ENCODE results near the gene BSN. TPM values are rescaled to one million over a fixed set of nuclear protein-coding genes. Genes with fewer than 3 reads are reported as not detected.

Gene BSN
- polyA plus RNA-seq, 1 donor (not counting 4 experiments of a cell fraction or from before 2014, with no cell fraction given), result under 0.01 TPM

DNA sequence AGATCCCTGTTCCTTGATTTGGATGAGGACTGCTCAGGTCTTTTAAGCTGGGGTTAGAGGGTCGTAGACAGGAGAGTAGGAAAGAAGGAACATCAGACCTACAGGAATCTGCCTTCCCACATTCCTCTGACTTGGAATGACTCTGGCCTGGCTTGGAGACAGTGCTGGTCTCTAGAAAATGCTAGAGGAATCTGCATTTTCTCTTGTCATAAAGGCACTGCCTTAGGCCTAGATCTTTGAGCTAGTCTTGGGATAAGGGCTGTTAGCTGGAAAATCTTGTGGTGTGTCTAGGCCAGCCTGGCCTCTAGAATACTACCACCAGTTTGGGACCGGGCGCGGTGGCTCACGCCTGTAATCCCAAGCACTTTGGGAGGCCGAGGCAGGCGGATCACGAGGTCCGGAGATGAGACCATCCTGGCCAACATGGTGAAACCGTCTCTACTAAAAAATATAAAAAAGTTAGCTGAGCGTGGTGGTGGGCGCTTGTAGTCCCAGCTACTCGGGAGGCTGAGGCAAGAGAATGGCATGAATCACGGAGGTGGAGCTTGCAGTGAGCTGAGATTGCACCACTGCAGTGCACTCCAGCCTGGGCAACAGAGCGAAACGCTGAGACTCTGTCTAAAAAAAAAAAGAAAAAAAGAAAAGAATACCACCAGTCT is 17.3 kb upstream of the BSN start:
- H3K27ac ChIP-seq (ENCODE audit: control insufficient read depth, insufficient read depth, low read length), result no peak overlapping the region
- H3K9me3 ChIP-seq (ENCODE audit: control insufficient read depth, low read depth, low read length), result no peaks in the 10 kb centered on the region
- no peak overlapping the region for H2AFZ ChIP-seq (ENCODE audit: control insufficient read depth, low read length)
- TF ChIP-seq, protein P1, sequence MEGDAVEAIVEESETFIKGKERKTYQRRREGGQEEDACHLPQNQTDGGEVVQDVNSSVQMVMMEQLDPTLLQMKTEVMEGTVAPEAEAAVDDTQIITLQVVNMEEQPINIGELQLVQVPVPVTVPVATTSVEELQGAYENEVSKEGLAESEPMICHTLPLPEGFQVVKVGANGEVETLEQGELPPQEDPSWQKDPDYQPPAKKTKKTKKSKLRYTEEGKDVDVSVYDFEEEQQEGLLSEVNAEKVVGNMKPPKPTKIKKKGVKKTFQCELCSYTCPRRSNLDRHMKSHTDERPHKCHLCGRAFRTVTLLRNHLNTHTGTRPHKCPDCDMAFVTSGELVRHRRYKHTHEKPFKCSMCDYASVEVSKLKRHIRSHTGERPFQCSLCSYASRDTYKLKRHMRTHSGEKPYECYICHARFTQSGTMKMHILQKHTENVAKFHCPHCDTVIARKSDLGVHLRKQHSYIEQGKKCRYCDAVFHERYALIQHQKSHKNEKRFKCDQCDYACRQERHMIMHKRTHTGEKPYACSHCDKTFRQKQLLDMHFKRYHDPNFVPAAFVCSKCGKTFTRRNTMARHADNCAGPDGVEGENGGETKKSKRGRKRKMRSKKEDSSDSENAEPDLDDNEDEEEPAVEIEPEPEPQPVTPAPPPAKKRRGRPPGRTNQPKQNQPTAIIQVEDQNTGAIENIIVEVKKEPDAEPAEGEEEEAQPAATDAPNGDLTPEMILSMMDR (optimal IDR thresholded peaks at IDR 0.05 in 1 of 3, IDR thresholded peaks at IDR 0.05 in 1 of 3, conservative IDR thresholded peaks at IDR 0.05 in 1 of 3; ENCODE audit: extremely low read depth in 1 of 3, insufficient read depth in 2 of 3, low read length in 3 of 3), result no peak
- TF ChIP-seq EZH2 (IDR thresholded peaks at IDR 0.05; ENCODE audit: low read length), result no peak
- no peaks in the 10 kb centered on the region for H3K4me1 ChIP-seq (ENCODE audit: control insufficient read depth, extremely low read depth, insufficient read depth, low read length)
- no peaks in the 10 kb centered on the region for H3K79me2 ChIP-seq (ENCODE audit: control insufficient read depth, insufficient read depth, low read length)
- H3K4me2 ChIP-seq (ENCODE audit: control insufficient read depth, extremely low read depth, insufficient read depth, low read depth, low read length), result no peak overlapping the region
- no peak for FAIRE-seq
- no peaks in the 10 kb centered on the region for H3K27me3 ChIP-seq (ENCODE audit: control insufficient read depth, extremely low read depth, insufficient read depth, low read length)
- H3K4me3 ChIP-seq (ENCODE audit: control insufficient read depth in 2 of 3, extremely low read depth in 1 of 3, insufficient read depth in 2 of 3, low read depth in 1 of 3, low read length in 3 of 3), result no peak overlapping the region
- DNase-seq (ENCODE audit: low read depth, low spot score), result no peak
- H3K9me1 ChIP-seq (ENCODE audit: control insufficient read depth, extremely low read depth, insufficient read depth, low read length), result no peaks in the 10 kb centered on the region
- peaks cover 8 to 9% of the 10 kb centered on the region in 2 experiments for H3K36me3 ChIP-seq (ENCODE audit: control insufficient read depth in 2 of 2, extremely low read depth in 1 of 2, insufficient read depth in 2 of 2, low read length in 2 of 2)
- H3K9ac ChIP-seq (ENCODE audit: control insufficient read depth, extremely low read depth, insufficient read depth, low read length), result no peak overlapping the region
- no peaks in the 10 kb centered on the region for H4K20me1 ChIP-seq (ENCODE audit: control insufficient read depth, extremely low read depth, insufficient read depth, low read length)
- dilution Hi-C loops (cut with MboI; ENCODE audit: extremely low pct_ligation_motif_present, low sequenced_read_pairs), result no loop called here

DNA sequence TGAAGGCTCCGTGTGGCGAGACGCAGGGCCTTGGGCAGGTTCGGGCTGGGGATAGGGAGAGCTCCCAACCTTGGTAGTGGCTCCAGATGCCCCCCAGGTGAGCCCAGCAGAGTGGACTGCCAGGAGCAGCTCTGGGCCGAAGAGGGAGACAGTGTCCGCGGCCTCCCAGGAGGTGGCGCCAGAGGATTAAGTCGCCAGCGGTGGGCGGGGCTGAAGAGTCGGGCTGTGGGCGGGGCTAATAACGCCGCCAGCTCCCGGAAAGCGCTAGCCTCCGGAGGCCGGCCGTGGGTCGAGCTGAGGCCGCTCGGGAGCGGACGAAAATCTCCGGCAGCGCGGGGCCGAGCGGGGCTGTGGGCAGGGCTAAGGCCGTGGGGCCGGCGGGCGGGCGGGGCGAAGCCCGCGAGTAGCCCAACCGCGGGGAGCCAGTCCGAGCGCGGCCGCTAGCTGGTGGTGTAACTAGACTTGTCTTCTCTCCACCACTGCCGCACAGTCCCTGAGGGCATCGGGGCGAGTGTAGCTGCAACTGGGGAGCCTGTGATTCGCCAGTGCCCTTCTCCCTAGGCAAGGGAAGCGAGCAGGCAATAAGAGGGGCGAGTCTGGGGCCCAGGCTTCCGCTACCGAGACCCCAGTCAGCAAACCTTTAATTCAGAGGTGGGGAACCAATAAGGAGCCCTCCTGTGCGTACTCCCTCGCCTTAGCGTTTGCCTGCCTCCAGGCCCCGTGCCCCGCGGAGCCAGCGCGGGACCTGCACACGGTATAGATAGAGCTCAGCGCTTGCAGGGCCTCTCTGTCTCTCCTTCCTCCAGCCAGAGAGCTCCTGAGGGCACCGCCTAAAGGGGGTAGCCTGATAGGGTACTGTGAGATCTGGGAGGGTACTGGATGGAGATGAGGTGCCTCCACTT is 14.4 kb upstream of the BSN start:
- dilution Hi-C loops (cut with MboI; ENCODE audit: extremely low pct_ligation_motif_present, low sequenced_read_pairs), result no loop called here
- Histone ChIP-seq H3K4me3 (ENCODE audit: control insufficient read depth in 2 of 3, extremely low read depth in 1 of 3, insufficient read depth in 2 of 3, low read depth in 1 of 3, low read length in 3 of 3) (peak overlapping the region; percentile 29 to 73 (median 65)), H2AFZ (ENCODE audit: control insufficient read depth, low read length) (peak overlapping the region; percentile 90), H3K4me2 (ENCODE audit: control insufficient read depth, extremely low read depth, insufficient read depth, low read depth, low read length) (peak overlapping the region; percentile 89), H3K9ac (ENCODE audit: control insufficient read depth, extremely low read depth, insufficient read depth, low read length) (peak overlapping the region; percentile 60), H3K27me3 (ENCODE audit: control insufficient read depth, extremely low read depth, insufficient read depth, low read length) (peaks cover 7% of the 10 kb centered on the region), H3K9me1 (ENCODE audit: control insufficient read depth, extremely low read depth, insufficient read depth, low read length) (no peaks in the 10 kb centered on the region), H3K36me3 (ENCODE audit: control insufficient read depth in 2 of 2, extremely low read depth in 1 of 2, insufficient read depth in 2 of 2, low read length in 2 of 2) (no peaks in the 10 kb centered on the region), H3K27ac (ENCODE audit: control insufficient read depth, insufficient read depth, low read length) (no peak overlapping the region), H3K9me3 (ENCODE audit: control insufficient read depth, low read depth, low read length) (no peaks in the 10 kb centered on the region), H3K4me1 (ENCODE audit: control insufficient read depth, extremely low read depth, insufficient read depth, low read length) (no peaks in the 10 kb centered on the region), H3K79me2 (ENCODE audit: control insufficient read depth, insufficient read depth, low read length) (no peaks in the 10 kb centered on the region), H4K20me1 (ENCODE audit: control insufficient read depth, extremely low read depth, insufficient read depth, low read length) (no peaks in the 10 kb centered on the region)
- FAIRE-seq (peak; percentile 55), DNase-seq (ENCODE audit: low read depth, low spot score) (peak; percentile 75)
- TF ChIP-seq, protein P1 (optimal IDR thresholded peaks at IDR 0.05 in 1 of 3, IDR thresholded peaks at IDR 0.05 in 1 of 3, conservative IDR thresholded peaks at IDR 0.05 in 1 of 3; ENCODE audit: extremely low read depth in 1 of 3, insufficient read depth in 2 of 3, low read length in 3 of 3), result peak; percentile 70 to 95 (median 95)
- TF ChIP-seq EZH2 (IDR thresholded peaks at IDR 0.05; ENCODE audit: low read length), result no peak
